Thoracic aorta (tissue), 2 donors: ENCODE results near the gene ADAMTS14. TPM values are rescaled to one million over a fixed set of nuclear protein-coding genes. Genes with fewer than 3 reads are reported as not detected.

ENCODE experiments used
- ATAC-seq: fragments of 150-250 bp; one replicate; pipeline ENCODE4 v1.8.0; 2017; ENCODE audit warnings: low read depth; ENCODE audit not compliant: insufficient number of reproducible peaks, low FRiP score
- DNase-seq: peaks from one replicate; pipeline ENCODE4 v3.0.0-alpha.2; 2020; ENCODE audit warnings: low spot score
- H3K27ac ChIP-seq, 2 donors: fragments of 200-600 bp; sonication (generic); 1 replicate in 1 of 2; 2 replicates in 1 of 2; pipeline ENCODE4 v1.5.1; 2016; ENCODE audit warnings: mild to moderate bottlenecking in 2 of 2, moderate library complexity in 2 of 2
- H3K27me3 ChIP-seq: fragments of 200-600 bp; sonication (generic); replicated peaks from 2 replicates; pipeline ENCODE4 v1.6.0; 2016; ENCODE audit warnings: mild to moderate bottlenecking; ENCODE audit not compliant: insufficient read depth
- H3K36me3 ChIP-seq: fragments of 200-600 bp; sonication (generic); one replicate; pipeline ENCODE4 v1.5.1; 2016
- H3K4me1 ChIP-seq, 2 donors: fragments of 200-600 bp; sonication (generic); 1 replicate in 1 of 2; 2 replicates in 1 of 2; pipeline versions ENCODE4 v1.5.1 to v1.6.0; 2016; ENCODE audit warnings: low read depth in 2 of 2, mild to moderate bottlenecking in 1 of 2; ENCODE audit not compliant: control insufficient read depth in 1 of 2
- H3K4me3 ChIP-seq: fragments of 200-600 bp; sonication (generic); 2 replicates; pipeline ENCODE4 v1.5.1; 2016; ENCODE audit warnings: mild to moderate bottlenecking
- H3K9me3 ChIP-seq: fragments of 200-600 bp; sonication (generic); 2 replicates; pipeline ENCODE4 v1.5.1; 2016
- total RNA-seq, 2 donors: library from RNA; depleted of rRNA; stranded (reverse); fragments of >200 nt; gene quantifications; one replicate each; pipeline versions ENCODE4 v1.1.0 to v1.2.3, GENCODE V29; 2016
- TF ChIP-seq, protein P1 (sequence below): fragments of 200-600 bp; sonication (generic); IDR thresholded peaks from one replicate; pipeline ENCODE4 v1.5.1; 2019; ENCODE audit warnings: antibody characterized with exemption

Gene ADAMTS14
- total RNA-seq, 2 donors from 2014 or later, result 1.3 TPM; not detected in 1

DNA sequence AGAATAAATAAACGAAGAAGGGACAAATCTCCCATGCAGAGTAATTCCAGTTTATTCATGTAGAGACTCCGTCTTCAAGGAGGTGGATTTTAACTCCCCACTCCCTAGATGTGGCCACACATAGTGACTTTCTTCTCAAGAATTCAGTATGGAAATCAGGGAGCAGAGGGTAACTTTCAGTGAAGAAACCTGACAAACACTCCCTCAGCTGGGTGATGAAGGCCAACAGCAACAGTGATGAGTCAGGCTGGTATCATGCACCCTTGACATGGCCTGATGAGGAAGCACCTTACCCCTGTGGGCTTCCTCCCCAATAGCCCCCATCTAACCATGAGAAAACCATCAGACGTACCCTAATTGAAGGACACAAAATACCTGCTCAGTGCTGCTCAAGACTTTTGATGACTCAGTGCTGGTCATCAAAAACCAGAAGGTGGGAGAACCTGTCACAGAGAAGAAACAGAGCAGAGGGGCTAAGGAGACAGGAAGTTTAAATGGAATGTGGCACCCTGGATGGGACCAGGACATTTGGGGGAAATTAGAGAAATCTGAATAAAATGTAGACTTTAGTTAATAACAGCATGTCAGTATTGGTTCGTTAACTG, 50.6 kb downstream of the ADAMTS14 start:
- Histone ChIP-seq H3K4me1 (no peaks in the 10 kb centered on the region), H3K9me3 (no peaks in the 10 kb centered on the region), H3K4me3 (no peak overlapping the region), H3K36me3 (no peaks in the 10 kb centered on the region), H3K27ac (no peak overlapping the region), H3K27me3 (no peaks in the 10 kb centered on the region)
- ATAC-seq, result no peak
- TF ChIP-seq, protein P1, sequence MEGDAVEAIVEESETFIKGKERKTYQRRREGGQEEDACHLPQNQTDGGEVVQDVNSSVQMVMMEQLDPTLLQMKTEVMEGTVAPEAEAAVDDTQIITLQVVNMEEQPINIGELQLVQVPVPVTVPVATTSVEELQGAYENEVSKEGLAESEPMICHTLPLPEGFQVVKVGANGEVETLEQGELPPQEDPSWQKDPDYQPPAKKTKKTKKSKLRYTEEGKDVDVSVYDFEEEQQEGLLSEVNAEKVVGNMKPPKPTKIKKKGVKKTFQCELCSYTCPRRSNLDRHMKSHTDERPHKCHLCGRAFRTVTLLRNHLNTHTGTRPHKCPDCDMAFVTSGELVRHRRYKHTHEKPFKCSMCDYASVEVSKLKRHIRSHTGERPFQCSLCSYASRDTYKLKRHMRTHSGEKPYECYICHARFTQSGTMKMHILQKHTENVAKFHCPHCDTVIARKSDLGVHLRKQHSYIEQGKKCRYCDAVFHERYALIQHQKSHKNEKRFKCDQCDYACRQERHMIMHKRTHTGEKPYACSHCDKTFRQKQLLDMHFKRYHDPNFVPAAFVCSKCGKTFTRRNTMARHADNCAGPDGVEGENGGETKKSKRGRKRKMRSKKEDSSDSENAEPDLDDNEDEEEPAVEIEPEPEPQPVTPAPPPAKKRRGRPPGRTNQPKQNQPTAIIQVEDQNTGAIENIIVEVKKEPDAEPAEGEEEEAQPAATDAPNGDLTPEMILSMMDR, result no peak
- DNase-seq, result no peak

DNA sequence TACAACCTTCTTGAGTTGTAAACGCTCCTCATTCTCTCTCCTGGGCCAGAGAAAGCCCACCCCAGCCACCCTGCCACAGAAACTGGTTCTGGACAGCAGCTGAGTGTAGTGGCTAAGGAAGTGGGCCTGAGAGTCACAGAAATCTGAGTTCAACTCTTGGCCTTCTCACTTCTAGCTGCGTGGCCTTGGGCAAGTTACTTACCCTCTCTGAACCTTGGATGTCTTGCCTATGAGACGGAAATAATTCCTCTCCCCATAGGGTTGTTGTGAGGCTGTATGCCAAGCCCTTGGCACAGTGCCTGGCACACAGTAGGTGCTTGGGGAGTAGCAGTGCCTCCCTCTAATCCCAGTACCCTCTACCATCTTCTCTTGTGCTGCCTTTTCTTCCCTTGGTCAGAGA, 51.5 kb downstream of the ADAMTS14 start:
- Histone ChIP-seq H3K4me1 (no peaks in the 10 kb centered on the region), H3K27ac (no peak overlapping the region), H3K9me3 (no peaks in the 10 kb centered on the region), H3K27me3 (no peaks in the 10 kb centered on the region), H3K4me3 (no peak overlapping the region), H3K36me3 (no peaks in the 10 kb centered on the region)
- DNase-seq (no peak), ATAC-seq (no peak)
- TF ChIP-seq, protein P1, result no peak

DNA sequence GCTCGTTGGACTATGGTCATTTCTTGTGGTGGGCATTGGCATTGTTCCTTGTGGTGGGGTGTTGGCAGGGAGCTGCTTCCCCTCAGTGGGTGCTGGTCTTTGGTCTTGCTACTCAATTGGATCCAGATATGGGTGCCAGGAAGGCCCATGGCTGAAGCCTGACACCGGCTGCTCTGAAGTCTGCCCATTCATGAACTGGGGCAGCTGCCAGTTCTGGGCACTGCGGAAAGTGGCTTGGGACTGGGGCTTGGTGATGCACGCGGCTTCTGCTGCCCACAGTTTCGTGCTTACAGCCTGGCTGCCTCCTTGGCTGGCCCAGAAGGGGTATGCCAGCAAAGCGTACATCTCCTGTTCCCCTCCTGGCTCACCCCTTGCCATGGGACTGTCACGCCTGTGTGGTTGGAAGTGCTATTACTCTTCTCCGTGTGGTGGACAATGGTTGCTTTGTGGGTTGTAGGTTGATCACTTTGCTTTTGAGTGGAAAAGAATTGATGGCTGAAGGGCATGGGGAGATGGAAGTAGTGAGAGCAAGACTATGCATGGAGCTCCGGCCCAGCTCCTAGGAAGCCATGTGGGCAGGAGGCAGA, 54.7 kb downstream of the ADAMTS14 start:
- Histone ChIP-seq H3K36me3 (no peaks in the 10 kb centered on the region), H3K27ac (no peak overlapping the region), H3K9me3 (no peaks in the 10 kb centered on the region), H3K4me3 (no peak overlapping the region), H3K27me3 (no peaks in the 10 kb centered on the region), H3K4me1 (no peaks in the 10 kb centered on the region)
- DNase-seq (no peak), ATAC-seq (no peak)
- TF ChIP-seq, protein P1, result no peak

DNA sequence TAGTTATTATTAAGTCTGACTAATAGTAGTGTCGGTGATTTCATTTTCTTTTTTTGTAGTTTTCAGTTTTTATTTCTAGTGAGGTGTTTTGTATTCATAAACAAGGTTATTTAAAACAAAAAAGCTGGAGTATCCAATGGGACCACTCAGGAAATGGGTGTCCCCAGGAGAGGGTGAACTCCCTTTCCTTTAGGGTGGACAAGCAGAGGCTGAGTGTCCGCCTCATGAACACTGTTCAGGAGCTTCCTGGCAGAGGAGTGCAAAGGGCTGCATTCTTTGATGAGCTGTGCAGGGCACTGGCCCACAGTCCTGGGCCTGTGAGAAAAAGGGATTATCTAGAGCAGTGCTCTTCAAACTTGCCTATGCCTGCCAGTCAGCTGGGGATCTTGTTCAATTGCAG, 56.0 kb downstream of the ADAMTS14 start:
- no peaks in the 10 kb centered on the region for H3K9me3 ChIP-seq
- TF ChIP-seq, protein P1, result no peak
- no peaks in the 10 kb centered on the region for H3K36me3 ChIP-seq
- no peaks in the 10 kb centered on the region for H3K4me1 ChIP-seq
- no peak for ATAC-seq
- DNase-seq, result no peak
- H3K27me3 ChIP-seq, result no peaks in the 10 kb centered on the region
- H3K4me3 ChIP-seq, result no peak overlapping the region
- H3K27ac ChIP-seq, result no peak overlapping the region

DNA sequence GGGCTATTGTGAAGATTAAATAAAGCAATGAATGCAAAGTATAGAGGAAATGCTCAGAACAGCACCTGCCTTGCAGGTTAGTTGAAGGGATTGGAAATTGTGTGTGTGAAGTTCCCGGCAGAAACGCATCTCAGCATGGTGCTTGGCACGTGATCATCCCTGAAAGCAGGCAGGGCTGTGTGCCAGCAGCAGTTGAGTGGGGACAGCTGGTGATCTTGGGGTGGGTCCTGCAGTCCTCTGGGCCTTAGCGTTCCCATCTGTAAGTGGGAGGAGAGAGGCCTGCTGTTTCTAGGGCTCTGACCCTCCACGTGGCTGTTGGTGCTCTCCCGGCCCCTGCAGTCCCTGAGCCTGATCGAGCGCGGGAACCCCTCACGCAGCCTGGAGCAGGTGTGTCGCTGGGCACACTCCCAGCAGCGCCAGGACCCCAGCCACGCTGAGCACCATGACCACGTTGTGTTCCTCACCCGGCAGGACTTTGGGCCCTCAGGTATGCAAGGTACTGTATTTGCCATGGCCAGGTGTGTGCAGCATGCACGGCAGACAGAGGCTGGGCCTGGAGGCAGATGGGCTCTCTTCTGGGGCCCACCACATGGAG, 57.6 kb downstream of the ADAMTS14 start:
- H3K36me3 ChIP-seq, result no peaks in the 10 kb centered on the region
- TF ChIP-seq, protein P1, result no peak
- DNase-seq, result no peak
- no peaks in the 10 kb centered on the region for H3K27me3 ChIP-seq
- H3K9me3 ChIP-seq, result no peaks in the 10 kb centered on the region
- no peak for ATAC-seq
- H3K4me1 ChIP-seq, result no peaks in the 10 kb centered on the region
- no peak overlapping the region for H3K4me3 ChIP-seq
- no peak overlapping the region for H3K27ac ChIP-seq
